ENCODE data around the gene TNS2.
"Not testable (repeated sequence)": the region's sequence is repeated elsewhere in the genome, so short reads cannot be mapped to it uniquely, and the experiment has no call there.

TNS2 gene

DNA sequence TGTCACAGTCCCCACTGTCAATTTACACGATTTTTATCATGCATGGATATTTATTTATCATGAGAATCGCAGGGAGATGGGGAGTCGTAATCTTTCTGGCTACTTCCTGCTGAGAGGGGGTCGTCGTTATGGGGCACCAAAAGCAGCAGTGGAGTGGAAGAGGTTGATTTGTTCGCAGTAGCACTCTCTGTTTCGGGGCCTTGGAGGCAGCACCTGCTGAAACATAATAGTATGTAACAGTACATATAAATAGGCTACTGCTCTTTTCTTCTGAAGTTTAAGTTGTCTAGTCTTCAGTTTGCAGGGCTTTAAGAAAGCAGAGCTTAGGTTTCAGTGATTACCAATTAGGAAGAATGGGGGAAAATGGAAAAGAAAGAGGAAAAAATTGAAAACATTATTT, 57.3 kb downstream of the TNS2 start:
- ChIA-PET CTCF (no interaction called here), POLR2A (ENCODE audit: low non-redundant PET) (no interaction called here)
- no peak for DNase-seq (ENCODE audit: low spot score)
- no peak overlapping the region for H3K27ac ChIP-seq
- no peak for TF ChIP-seq CTCF (conservative IDR thresholded peaks at IDR 0.05; ENCODE audit: low read depth)

- H3K27ac ChIP-seq; CTCF ChIA-PET; POLR2A ChIA-PET (ENCODE audit: low non-redundant PET); DNase-seq (ENCODE audit: low spot score): not testable (repeated sequence)
Measured at GRCh38 chr12:53112431-53112830, 62.6 kb downstream of the TNS2 start.

- H3K27ac ChIP-seq, result no peak overlapping the region
- CTCF ChIA-PET, result interaction anchor here (1.0 kb wide), 1 partner anchor 14 kb away, joined by 4 read pairs; no protein-coding TSS in a partner anchor
- no peak for TF ChIP-seq CTCF (conservative IDR thresholded peaks at IDR 0.05; ENCODE audit: low read depth)
- POLR2A ChIA-PET (ENCODE audit: low non-redundant PET), result no interaction called here
- DNase-seq (ENCODE audit: low spot score), result no peak
Measured at GRCh38 chr12:53113136-53113705, 63.4 kb downstream of the TNS2 start.

GRCh38 chr12:53113951-53114350, 64.1 kb downstream of the TNS2 start:
- CTCF ChIA-PET, result interaction anchor here (1.0 kb wide), 1 partner anchor 15 kb away, joined by 4 read pairs; no protein-coding TSS in a partner anchor
- H3K27ac ChIP-seq, result no peak overlapping the region
- POLR2A ChIA-PET (ENCODE audit: low non-redundant PET), result no interaction called here
- TF ChIP-seq CTCF (conservative IDR thresholded peaks at IDR 0.05; ENCODE audit: low read depth), result no peak
- DNase-seq (ENCODE audit: low spot score), result no peak

Data from RWPE1 (cell line).